ENCODE results near the gene URM1.

Gene URM1

GRCh38 chr9:128405077-128405779 is 34.1 kb downstream of the URM1 start:
- TF ChIP-seq CTCF (IDR thresholded peaks at IDR 0.05; ENCODE audit: unreplicated experiment in 3 of 3), result no peak

GRCh38 chr9:128405780-128406171 is 34.6 kb downstream of the URM1 start:
- Mint-ChIP-seq H3K36me3 (ENCODE audit: low read depth) (no peaks in the 10 kb centered on the region), H3K4me3 (no peak overlapping the region), H3K9me3 (no peaks in the 10 kb centered on the region), H3K27ac (no peak overlapping the region), H3K27me3 (ENCODE audit: low read depth) (peaks cover 34% of the 10 kb centered on the region), H3K4me1 (peaks cover 14% of the 10 kb centered on the region)
- no peak for TF ChIP-seq CTCF (IDR thresholded peaks at IDR 0.05; ENCODE audit: unreplicated experiment in 3 of 3)

More at GRCh38 chr9:128405077-128405779, 34.1 kb downstream of the URM1 start:
- Mint-ChIP-seq H3K9me3 (no peaks in the 10 kb centered on the region), H3K36me3 (ENCODE audit: low read depth) (no peaks in the 10 kb centered on the region), H3K4me3 (no peak overlapping the region), H3K4me1 (peaks cover 14% of the 10 kb centered on the region), H3K27me3 (ENCODE audit: low read depth) (peaks cover 36% of the 10 kb centered on the region), H3K27ac (no peak overlapping the region)

- Mint-ChIP-seq H3K27me3 (ENCODE audit: low read depth) (peaks cover 35% of the 10 kb centered on the region), H3K27ac (no peak overlapping the region), H3K9me3 (no peaks in the 10 kb centered on the region), H3K4me1 (peaks cover 19% of the 10 kb centered on the region), H3K36me3 (ENCODE audit: low read depth) (no peaks in the 10 kb centered on the region), H3K4me3 (no peak overlapping the region)
- no peak for TF ChIP-seq CTCF (IDR thresholded peaks at IDR 0.05; ENCODE audit: unreplicated experiment in 3 of 3)
These were observed 35.7 kb downstream of the URM1 start for GRCh38 chr9:128406848-128407391.

GRCh38 chr9:128408963-128409431 is 37.8 kb downstream of the URM1 start:
- H3K27me3 Mint-ChIP-seq (ENCODE audit: low read depth), result peaks cover 32% of the 10 kb centered on the region
- no peak overlapping the region for H3K27ac Mint-ChIP-seq
- H3K36me3 Mint-ChIP-seq (ENCODE audit: low read depth), result no peaks in the 10 kb centered on the region
- no peak overlapping the region for H3K4me3 Mint-ChIP-seq
- TF ChIP-seq CTCF (IDR thresholded peaks at IDR 0.05; ENCODE audit: unreplicated experiment in 3 of 3), result no peak
- no peaks in the 10 kb centered on the region for H3K9me3 Mint-ChIP-seq
- peaks cover 19% of the 10 kb centered on the region for H3K4me1 Mint-ChIP-seq

- Mint-ChIP-seq H3K36me3 (ENCODE audit: low read depth) (no peaks in the 10 kb centered on the region), H3K4me3 (no peak overlapping the region), H3K27ac (no peak overlapping the region), H3K9me3 (no peaks in the 10 kb centered on the region), H3K27me3 (ENCODE audit: low read depth) (peaks cover 35% of the 10 kb centered on the region), H3K4me1 (peaks cover 19% of the 10 kb centered on the region)
- no peak for TF ChIP-seq CTCF (IDR thresholded peaks at IDR 0.05; ENCODE audit: unreplicated experiment in 3 of 3)
These were observed 38.3 kb downstream of the URM1 start for GRCh38 chr9:128409450-128409849.

- Mint-ChIP-seq H3K27me3 (ENCODE audit: low read depth) (peaks cover 39% of the 10 kb centered on the region), H3K36me3 (ENCODE audit: low read depth) (no peaks in the 10 kb centered on the region), H3K4me1 (peaks cover 19% of the 10 kb centered on the region), H3K9me3 (no peaks in the 10 kb centered on the region), H3K27ac (no peak overlapping the region), H3K4me3 (no peak overlapping the region)
- no peak for TF ChIP-seq CTCF (IDR thresholded peaks at IDR 0.05; ENCODE audit: unreplicated experiment in 3 of 3)
These were observed 38.8 kb downstream of the URM1 start for GRCh38 chr9:128409978-128410377.

Measured in nephron (organoid).